Suppressor macrophage (primary cell): ENCODE results near the gene DPY19L1.
"Not testable (repeated sequence)": the region's sequence is repeated elsewhere in the genome, so short reads cannot be mapped to it uniquely, and the experiment has no call there.

ENCODE experiments used
- DNase-seq, 4 experiments: peaks; one replicate each; pipeline ENCODE4 v3.0.0-alpha.2; 2020 to 2022

Gene DPY19L1

GRCh38 chr7:34917515-34917914 lies 119.8 kb downstream of the DPY19L1 start:
- DNase-seq = not testable (repeated sequence)

- no peak for DNase-seq
Measured at GRCh38 chr7:34916267-34916666, 121.0 kb downstream of the DPY19L1 start.

- no peak for DNase-seq
Measured at GRCh38 chr7:34912236-34912635, 125.0 kb downstream of the DPY19L1 start.

GRCh38 chr7:34906266-34906850 lies 130.9 kb downstream of the DPY19L1 start:
- DNase-seq = not testable (repeated sequence)

- DNase-seq = no peak
Measured at GRCh38 chr7:34904987-34905386, 132.3 kb downstream of the DPY19L1 start.

- DNase-seq = not testable (repeated sequence)
Measured at GRCh38 chr7:34903921-34904320, 133.4 kb downstream of the DPY19L1 start.

- no peak for DNase-seq
Measured at GRCh38 chr7:34902182-34902581, 135.1 kb downstream of the DPY19L1 start.

GRCh38 chr7:34900891-34901513 lies 136.3 kb downstream of the DPY19L1 start:
- DNase-seq = peak in 1 of 4 experiments; percentile 0

GRCh38 chr7:34895202-34895601 lies 142.1 kb downstream of the DPY19L1 start:
- DNase-seq = no peak

GRCh38 chr7:34889951-34890350 lies 147.3 kb downstream of the DPY19L1 start:
- no peak for DNase-seq

GRCh38 chr7:34886856-34887255 lies 150.4 kb downstream of the DPY19L1 start:
- no peak for DNase-seq

- DNase-seq = not testable (repeated sequence)
Measured at GRCh38 chr7:34883855-34884254, 153.4 kb downstream of the DPY19L1 start.

GRCh38 chr7:34879871-34880270 lies 157.4 kb downstream of the DPY19L1 start:
- DNase-seq = no peak

- not testable (repeated sequence) for DNase-seq
Measured at GRCh38 chr7:34878944-34879735, 158.1 kb downstream of the DPY19L1 start.
